ENCODE results near the gene BTBD7. TPM values are rescaled to one million over a fixed set of nuclear protein-coding genes. Genes with fewer than 3 reads are reported as not detected.

The BTBD7 gene
- total RNA-seq, 2 experiments from 2014 or later, result 7.7 to 9.9 TPM

GRCh38 chr14:93343797-93344196 is 11.0 kb upstream of the BTBD7 start:
- peaks cover 5% of the 10 kb centered on the region for H3K27me3 Mint-ChIP-seq
- H3K4me1 Mint-ChIP-seq (ENCODE audit: low read depth), result no peaks in the 10 kb centered on the region
- peaks cover 11% of the 10 kb centered on the region for H3K9me3 Mint-ChIP-seq
- peaks cover 3% of the 10 kb centered on the region for H3K36me3 Mint-ChIP-seq
- ChIA-PET POLR2A (no interaction called here), CTCF (no interaction called here)
- intact Hi-C loops (cut with micrococcal nuclease), result no loop called here
- DNase-seq, result no peak
- H3K4me3 Mint-ChIP-seq, result no peak overlapping the region
- H3K27ac Mint-ChIP-seq, result no peak overlapping the region

- Mint-ChIP-seq H3K4me3 (no peak overlapping the region), H3K27ac (no peak overlapping the region)
- CTCF ChIA-PET, result no interaction called here
Observed at GRCh38 chr14:93343266-93343665, 10.4 kb upstream of the BTBD7 start.

GRCh38 chr14:93337884-93338283 is 5.0 kb upstream of the BTBD7 start:
- H3K27me3 Mint-ChIP-seq, result no peaks in the 10 kb centered on the region
- CTCF ChIA-PET, result interaction anchor here (1.0 kb wide), 1 partner anchor 13 kb away, joined by 4 read pairs; no protein-coding TSS in a partner anchor
- H3K36me3 Mint-ChIP-seq, result peaks cover 3% of the 10 kb centered on the region
- no peak overlapping the region for H3K4me3 Mint-ChIP-seq
- POLR2A ChIA-PET, result no interaction called here
- no peak for DNase-seq
- peaks cover 11% of the 10 kb centered on the region for H3K4me1 Mint-ChIP-seq (ENCODE audit: low read depth)
- H3K9me3 Mint-ChIP-seq, result peaks cover 14% of the 10 kb centered on the region
- intact Hi-C loops (cut with micrococcal nuclease), result loop anchor here (10.0 kb wide), 1 partner anchor 837 kb away; the partner anchor contains the start of gene PPP4R4
- no peak overlapping the region for H3K27ac Mint-ChIP-seq

More at GRCh38 chr14:93343266-93343665, 10.4 kb upstream of the BTBD7 start:
- POLR2A ChIA-PET, result no interaction called here
- H3K36me3 Mint-ChIP-seq, result peaks cover 3% of the 10 kb centered on the region
- peaks cover 11% of the 10 kb centered on the region for H3K9me3 Mint-ChIP-seq
- intact Hi-C loops (cut with micrococcal nuclease), result no loop called here
- no peak for DNase-seq
- no peaks in the 10 kb centered on the region for H3K4me1 Mint-ChIP-seq (ENCODE audit: low read depth)
- H3K27me3 Mint-ChIP-seq, result peaks cover 5% of the 10 kb centered on the region

- Mint-ChIP-seq H3K27ac (no peak overlapping the region), H3K4me3 (no peak overlapping the region), H3K27me3 (no peaks in the 10 kb centered on the region), H3K36me3 (peaks cover 3% of the 10 kb centered on the region), H3K4me1 (ENCODE audit: low read depth) (peaks cover 11% of the 10 kb centered on the region), H3K9me3 (peaks cover 10% of the 10 kb centered on the region)
- intact Hi-C loops (cut with micrococcal nuclease), result loop anchor here (10.0 kb wide), 1 partner anchor 838 kb away; the partner anchor contains the start of gene PPP4R4
- POLR2A ChIA-PET, result no interaction called here
- CTCF ChIA-PET, result interaction anchor here (1.0 kb wide), 1 partner anchor 14 kb away, joined by 4 read pairs; no protein-coding TSS in a partner anchor
- DNase-seq, result peak; percentile 33
Observed at GRCh38 chr14:93337143-93337753, 4.4 kb upstream of the BTBD7 start.

- POLR2A ChIA-PET, result no interaction called here
- no peak for DNase-seq
- no peaks in the 10 kb centered on the region for H3K36me3 Mint-ChIP-seq
- H3K4me3 Mint-ChIP-seq, result peak overlapping the region; percentile 83
- intact Hi-C loops (cut with micrococcal nuclease), result loop anchor here (2.0 to 10.0 kb wide), 3 partner anchors 127 to 841 kb away; partner anchors contain the start of genes GON7, ITPK1, PPP4R4 and UBR7
- CTCF ChIA-PET, result no interaction called here
- peaks cover 5% of the 10 kb centered on the region for H3K9me3 Mint-ChIP-seq
- no peaks in the 10 kb centered on the region for H3K27me3 Mint-ChIP-seq
- H3K27ac Mint-ChIP-seq, result peak overlapping the region; percentile 83
- peaks cover 40% of the 10 kb centered on the region for H3K4me1 Mint-ChIP-seq (ENCODE audit: low read depth)
Observed at GRCh38 chr14:93333631-93334103, 831 bp upstream of the BTBD7 start.

- ChIA-PET CTCF (interaction anchor here (2.0 kb wide), 1 partner anchor 125 kb away, joined by 6 read pairs; the partner anchor contains the start of genes GON7 and UBR7), POLR2A (no interaction called here)
- no peaks in the 10 kb centered on the region for H3K36me3 Mint-ChIP-seq
- peaks cover 5% of the 10 kb centered on the region for H3K9me3 Mint-ChIP-seq
- no peaks in the 10 kb centered on the region for H3K27me3 Mint-ChIP-seq
- peak overlapping the region; percentile 83 for H3K27ac Mint-ChIP-seq
- peak overlapping the region; percentile 83 for H3K4me3 Mint-ChIP-seq
- DNase-seq, result peak; percentile 41
- intact Hi-C loops (cut with micrococcal nuclease), result loop anchor here (2.0 to 10.0 kb wide), 3 partner anchors 126 to 842 kb away; partner anchors contain the start of genes GON7, ITPK1, PPP4R4 and UBR7
- H3K4me1 Mint-ChIP-seq (ENCODE audit: low read depth), result peaks cover 47% of the 10 kb centered on the region
Observed at GRCh38 chr14:93332397-93332852, 411 bp downstream of the BTBD7 start.

- ChIA-PET CTCF (interaction anchor here (2.0 kb wide), 1 partner anchor 125 kb away, joined by 6 read pairs; the partner anchor contains the start of genes GON7 and UBR7), POLR2A (no interaction called here)
- intact Hi-C loops (cut with micrococcal nuclease), result loop anchor here (2.0 to 10.0 kb wide), 3 partner anchors 125 to 843 kb away; partner anchors contain the start of genes GON7, ITPK1, PPP4R4 and UBR7
- peaks cover 48% of the 10 kb centered on the region for H3K4me1 Mint-ChIP-seq (ENCODE audit: low read depth)
- no peaks in the 10 kb centered on the region for H3K36me3 Mint-ChIP-seq
- peaks cover under 1% of the 10 kb centered on the region for H3K9me3 Mint-ChIP-seq
- DNase-seq, result no peak
- peak overlapping the region; percentile 66 for H3K27ac Mint-ChIP-seq
- peak overlapping the region; percentile 83 for H3K4me3 Mint-ChIP-seq
- no peaks in the 10 kb centered on the region for H3K27me3 Mint-ChIP-seq
Observed at GRCh38 chr14:93331728-93332396, 974 bp downstream of the BTBD7 start.

- Mint-ChIP-seq H3K27ac (peak overlapping the region; percentile 15), H3K36me3 (no peaks in the 10 kb centered on the region), H3K4me1 (ENCODE audit: low read depth) (peaks cover 48% of the 10 kb centered on the region), H3K4me3 (peak overlapping the region; percentile 83), H3K27me3 (no peaks in the 10 kb centered on the region), H3K9me3 (no peaks in the 10 kb centered on the region)
- DNase-seq, result no peak
- ChIA-PET CTCF (interaction anchor here (2.0 kb wide), 1 partner anchor 124 kb away, joined by 6 read pairs; the partner anchor contains the start of genes GON7 and UBR7), POLR2A (interaction anchor here (0.7 kb wide), 1 partner anchor 117 kb away, joined by 4 read pairs; no protein-coding TSS in a partner anchor)
- intact Hi-C loops (cut with micrococcal nuclease), result loop anchor here (5.0 to 10.0 kb wide), 2 partner anchors 214 to 844 kb away; partner anchors contain the start of genes ITPK1 and PPP4R4
Observed at GRCh38 chr14:93331002-93331727, 1.7 kb downstream of the BTBD7 start.

- Mint-ChIP-seq H3K4me1 (ENCODE audit: low read depth) (peaks cover 48% of the 10 kb centered on the region), H3K4me3 (peak overlapping the region; percentile 83), H3K27me3 (no peaks in the 10 kb centered on the region), H3K27ac (no peak overlapping the region), H3K9me3 (no peaks in the 10 kb centered on the region), H3K36me3 (no peaks in the 10 kb centered on the region)
- CTCF ChIA-PET, result interaction anchor here (2.0 kb wide), 1 partner anchor 124 kb away, joined by 6 read pairs; the partner anchor contains the start of genes GON7 and UBR7
- intact Hi-C loops (cut with micrococcal nuclease), result loop anchor here (5.0 to 10.0 kb wide), 2 partner anchors 213 to 844 kb away; partner anchors contain the start of genes ITPK1 and PPP4R4
- POLR2A ChIA-PET, result no interaction called here
- no peak for DNase-seq
Observed at GRCh38 chr14:93330609-93331000, 2.2 kb downstream of the BTBD7 start.

GRCh38 chr14:93329965-93330608 is 2.7 kb downstream of the BTBD7 start:
- Mint-ChIP-seq H3K4me3 (no peak overlapping the region), H3K36me3 (no peaks in the 10 kb centered on the region), H3K9me3 (no peaks in the 10 kb centered on the region), H3K27ac (no peak overlapping the region), H3K4me1 (ENCODE audit: low read depth) (peaks cover 48% of the 10 kb centered on the region), H3K27me3 (no peaks in the 10 kb centered on the region)
- ChIA-PET POLR2A (interaction anchor here (0.5 kb wide), 1 partner anchor 12 kb away, joined by 3 read pairs; no protein-coding TSS in a partner anchor), CTCF (interaction anchor here (0.9 kb wide), 1 partner anchor 215 kb away, joined by 3 read pairs; the partner anchor contains the start of gene ITPK1)
- intact Hi-C loops (cut with micrococcal nuclease), result loop anchor here (5.0 to 10.0 kb wide), 2 partner anchors 213 to 845 kb away; partner anchors contain the start of genes ITPK1 and PPP4R4
- DNase-seq, result no peak

- Mint-ChIP-seq H3K4me3 (no peak overlapping the region), H3K4me1 (ENCODE audit: low read depth) (peaks cover 48% of the 10 kb centered on the region), H3K27ac (no peak overlapping the region), H3K9me3 (no peaks in the 10 kb centered on the region), H3K36me3 (peaks cover 8% of the 10 kb centered on the region), H3K27me3 (no peaks in the 10 kb centered on the region)
- POLR2A ChIA-PET, result no interaction called here
- CTCF ChIA-PET, result no interaction called here
- intact Hi-C loops (cut with micrococcal nuclease), result no loop called here
- no peak for DNase-seq
Observed at GRCh38 chr14:93328546-93328945, 4.3 kb downstream of the BTBD7 start.

Measured in activated CD4-positive, alpha-beta memory T cell treated with anti-CD3 and anti-CD28 coated beads for 36 hours (primary cell).